GM21447 (cell line): ENCODE data around the gene CTAGE15.
"Not testable (repeated sequence)": the region's sequence is repeated elsewhere in the genome, so short reads cannot be mapped to it uniquely, and the experiment has no call there.

Source experiments
- ATAC-seq: cut with Tn5 transposase; IDR thresholded peaks from one replicate; pipeline ENCODE4 v1.9.1; 2021; ENCODE audit not compliant: unreplicated experiment

CTAGE15 gene

GRCh38 chr7:143571501-143571900, at the start of gene CTAGE15:
CTAGE15 (plus strand) TSS chr7:143571801; CDS start chr7:143571818, 17 bp downstream.
- ATAC-seq, result not testable (repeated sequence)

GRCh38 chr7:143522309-143522916, 49.2 kb upstream of the CTAGE15 start:
- not testable (repeated sequence) for ATAC-seq

GRCh38 chr7:143531169-143531926, 40.3 kb upstream of the CTAGE15 start:
- not testable (repeated sequence) for ATAC-seq

GRCh38 chr7:143531932-143532331, 39.7 kb upstream of the CTAGE15 start:
- ATAC-seq, result not testable (repeated sequence)

GRCh38 chr7:143533213-143533839, 38.3 kb upstream of the CTAGE15 start:
- ATAC-seq, result not testable (repeated sequence)

- not testable (repeated sequence) for ATAC-seq
Measured at GRCh38 chr7:143536443-143536842, 35.2 kb upstream of the CTAGE15 start.

- not testable (repeated sequence) for ATAC-seq
Measured at GRCh38 chr7:143543288-143544038, 28.1 kb upstream of the CTAGE15 start.

- not testable (repeated sequence) for ATAC-seq
Measured at GRCh38 chr7:143555968-143556367, 15.6 kb upstream of the CTAGE15 start.

- ATAC-seq, result not testable (repeated sequence)
Measured at GRCh38 chr7:143563306-143563705, 8.3 kb upstream of the CTAGE15 start.

- ATAC-seq, result not testable (repeated sequence)
Measured at GRCh38 chr7:143566001-143566400, 5.6 kb upstream of the CTAGE15 start.

- ATAC-seq, result not testable (repeated sequence)
Measured at GRCh38 chr7:143588183-143588582, 16.6 kb downstream of the CTAGE15 start.

GRCh38 chr7:143589897-143590296, 18.3 kb downstream of the CTAGE15 start:
- ATAC-seq, result not testable (repeated sequence)

GRCh38 chr7:143598086-143598485, 26.5 kb downstream of the CTAGE15 start:
- not testable (repeated sequence) for ATAC-seq

GRCh38 chr7:143603549-143603948, 31.9 kb downstream of the CTAGE15 start:
- ATAC-seq, result not testable (repeated sequence)

GRCh38 chr7:143606088-143606487, 34.5 kb downstream of the CTAGE15 start:
- not testable (repeated sequence) for ATAC-seq

- not testable (repeated sequence) for ATAC-seq
Measured at GRCh38 chr7:143615545-143615944, 43.9 kb downstream of the CTAGE15 start.

- not testable (repeated sequence) for ATAC-seq
Measured at GRCh38 chr7:143617204-143617603, 45.6 kb downstream of the CTAGE15 start.

- ATAC-seq, result peak; percentile 18
Measured at GRCh38 chr7:143620058-143620457, 48.5 kb downstream of the CTAGE15 start.

- peak; percentile 81 for ATAC-seq
Measured at GRCh38 chr7:143620646-143621045, 49.0 kb downstream of the CTAGE15 start, which contains the start of gene TCAF2. TCAF2 (plus strand) TSS chr7:143620974.

- peak; percentile 47 for ATAC-seq
Measured at GRCh38 chr7:143621175-143621574, 49.6 kb downstream of the CTAGE15 start.

GRCh38 chr7:143622130-143622529, 50.5 kb downstream of the CTAGE15 start:
- ATAC-seq, result peak; percentile 31
